Nephron progenitor cell (in vitro differentiated cells): ENCODE results near the gene MGMT.

ENCODE experiments used
- DNase-seq: peaks from one replicate; pipeline ENCODE4 v3.0.0; 2021
- H3K27ac Mint-ChIP-seq: 2 replicates; pipeline ENCODE4 v1.8.0; 2021; ENCODE audit warnings: mild to moderate bottlenecking, moderate library complexity, mixed read lengths
- H3K27me3 Mint-ChIP-seq: 2 replicates; pipeline ENCODE4 v1.8.0; 2021; ENCODE audit warnings: mild to moderate bottlenecking, low read depth, mixed read lengths; ENCODE audit not compliant: poor library complexity
- H3K36me3 Mint-ChIP-seq: 2 replicates; pipeline ENCODE4 v1.8.0; 2021; ENCODE audit warnings: low read depth, mixed read lengths
- H3K4me1 Mint-ChIP-seq: 2 replicates; pipeline ENCODE4 v1.8.0; 2021; ENCODE audit warnings: mixed read lengths
- H3K4me3 Mint-ChIP-seq: 2 replicates; pipeline ENCODE4 v1.8.0; 2021; ENCODE audit warnings: mild to moderate bottlenecking, moderate library complexity, mixed read lengths
- H3K9me3 Mint-ChIP-seq: 2 replicates; pipeline ENCODE4 v1.8.0; 2021; ENCODE audit warnings: mild to moderate bottlenecking, moderate library complexity, mixed read lengths
- CTCF ChIP-seq: fragments of 200-600 bp; sonication (generic); IDR thresholded peaks from 2 replicates; pipeline ENCODE4 v1.5.0; 2021; ENCODE audit warnings: antibody characterized with exemption

Gene MGMT

GRCh38 chr10:129531969-129532660, 65.1 kb downstream of the MGMT start:
- Mint-ChIP-seq H3K9me3 (peaks cover 5% of the 10 kb centered on the region), H3K4me3 (no peak overlapping the region), H3K36me3 (peaks cover 27% of the 10 kb centered on the region), H3K27me3 (peaks cover under 1% of the 10 kb centered on the region), H3K27ac (no peak overlapping the region), H3K4me1 (peaks cover 15% of the 10 kb centered on the region)
- TF ChIP-seq CTCF = no peak
- no peak for DNase-seq

DNA sequence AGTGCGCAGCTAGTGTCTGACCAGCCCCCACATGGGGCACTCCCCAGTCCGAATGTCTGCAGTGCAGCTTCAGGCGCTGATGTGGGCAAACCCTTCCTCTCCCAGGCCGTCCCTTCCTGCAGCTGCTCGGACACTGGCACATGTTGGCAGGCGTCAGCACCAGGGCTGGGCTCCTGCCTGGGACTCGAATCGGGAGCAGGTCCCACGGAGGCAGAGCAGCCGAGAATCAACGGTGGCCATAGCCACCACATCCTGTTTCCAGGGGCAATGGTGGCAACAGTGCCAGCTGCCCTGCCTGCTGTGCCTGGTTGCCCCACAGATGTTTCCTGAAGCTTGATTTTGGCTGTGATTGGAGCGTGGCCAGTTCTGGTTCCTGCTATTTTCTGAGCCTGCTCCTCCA, 65.8 kb downstream of the MGMT start:
- no peak overlapping the region for H3K27ac Mint-ChIP-seq
- TF ChIP-seq CTCF = no peak
- no peak for DNase-seq
- peaks cover 8% of the 10 kb centered on the region for H3K4me1 Mint-ChIP-seq
- no peaks in the 10 kb centered on the region for H3K27me3 Mint-ChIP-seq
- peaks cover 30% of the 10 kb centered on the region for H3K36me3 Mint-ChIP-seq
- H3K9me3 Mint-ChIP-seq = peaks cover 13% of the 10 kb centered on the region
- no peak overlapping the region for H3K4me3 Mint-ChIP-seq

DNA sequence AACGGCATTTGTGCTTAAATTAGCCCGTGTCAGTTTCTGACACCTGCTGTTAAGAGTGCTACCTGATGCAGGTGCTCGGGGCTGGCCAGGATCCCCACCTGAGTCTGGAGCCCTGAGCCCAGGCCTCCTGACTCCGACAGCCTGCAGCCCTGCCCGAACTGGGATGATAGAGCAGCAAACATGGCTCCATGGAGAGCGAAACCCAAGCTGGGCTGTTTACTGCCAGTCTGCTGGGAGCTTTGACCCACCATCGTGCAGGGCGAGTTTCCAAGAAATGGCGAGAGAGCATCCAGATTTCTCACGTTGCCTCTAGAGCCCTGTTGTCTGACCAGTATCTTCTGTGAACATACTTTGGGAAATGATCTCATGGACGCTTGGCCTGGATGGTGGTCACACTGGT, 66.2 kb downstream of the MGMT start:
- no peak for TF ChIP-seq CTCF
- H3K27me3 Mint-ChIP-seq = no peaks in the 10 kb centered on the region
- DNase-seq = no peak
- no peak overlapping the region for H3K27ac Mint-ChIP-seq
- H3K9me3 Mint-ChIP-seq = peaks cover 11% of the 10 kb centered on the region
- no peak overlapping the region for H3K4me3 Mint-ChIP-seq
- H3K4me1 Mint-ChIP-seq = peaks cover 6% of the 10 kb centered on the region
- peaks cover 30% of the 10 kb centered on the region for H3K36me3 Mint-ChIP-seq

GRCh38 chr10:129534826-129535225, 67.8 kb downstream of the MGMT start:
- no peaks in the 10 kb centered on the region for H3K27me3 Mint-ChIP-seq
- peaks cover 6% of the 10 kb centered on the region for H3K4me1 Mint-ChIP-seq

GRCh38 chr10:129536336-129536735, 69.3 kb downstream of the MGMT start:
- peaks cover 17% of the 10 kb centered on the region for H3K9me3 Mint-ChIP-seq
- peaks cover 2% of the 10 kb centered on the region for H3K27me3 Mint-ChIP-seq
- TF ChIP-seq CTCF = no peak
- H3K36me3 Mint-ChIP-seq = peaks cover 53% of the 10 kb centered on the region
- H3K4me3 Mint-ChIP-seq = no peak overlapping the region
- DNase-seq = no peak
- H3K27ac Mint-ChIP-seq = peak overlapping the region; percentile 21
- peaks cover 15% of the 10 kb centered on the region for H3K4me1 Mint-ChIP-seq

More at GRCh38 chr10:129534826-129535225, 67.8 kb downstream of the MGMT start:
- no peak overlapping the region for H3K27ac Mint-ChIP-seq
- peaks cover 17% of the 10 kb centered on the region for H3K9me3 Mint-ChIP-seq
- no peak overlapping the region for H3K4me3 Mint-ChIP-seq
- no peak for DNase-seq
- no peak for TF ChIP-seq CTCF
- H3K36me3 Mint-ChIP-seq = peaks cover 42% of the 10 kb centered on the region

GRCh38 chr10:129537151-129537550, 70.1 kb downstream of the MGMT start:
- H3K9me3 Mint-ChIP-seq = peaks cover 17% of the 10 kb centered on the region
- TF ChIP-seq CTCF = no peak
- H3K36me3 Mint-ChIP-seq = peaks cover 55% of the 10 kb centered on the region

More at GRCh38 chr10:129537151-129537550, 70.1 kb downstream of the MGMT start:
- Mint-ChIP-seq H3K4me1 (peaks cover 21% of the 10 kb centered on the region), H3K4me3 (no peak overlapping the region), H3K27ac (no peak overlapping the region), H3K27me3 (peaks cover 2% of the 10 kb centered on the region)
- DNase-seq = no peak
